Mucosa of descending colon (tissue), 3 donors: ENCODE data around the gene BDH1. TPM values are rescaled to one million over a fixed set of nuclear protein-coding genes. Genes with fewer than 3 reads are reported as not detected.
A peak's percentile ranks its signal among the peaks of the same experiment; 100 is the strongest.

ENCODE experiments used
- ATAC-seq: fragments of 200-7000 bp; cut with Tn5 transposase; one replicate; pipeline ENCODE4 v1.9.1; 2020; ENCODE audit warnings: mild to moderate bottlenecking, moderate library complexity
- DNase-seq, 3 donors: peaks; one replicate each; pipeline ENCODE4 v3.0.0-alpha.2; 2020
- H3K36me3 ChIP-seq: fragments of 200-600 bp; one replicate; pipeline ENCODE4 v1.8.0; 2021; ENCODE audit warnings: low read depth, mild to moderate bottlenecking
- H3K4me1 ChIP-seq: fragments of 200-600 bp; one replicate; pipeline ENCODE4 v1.8.0; 2021; ENCODE audit warnings: low read depth, mild to moderate bottlenecking
- H3K4me3 ChIP-seq: fragments of 200-600 bp; one replicate; pipeline ENCODE4 v1.8.0; 2021; ENCODE audit warnings: mild to moderate bottlenecking
- H3K9me3 ChIP-seq: fragments of 200-600 bp; one replicate; pipeline ENCODE4 v1.8.0; 2021; ENCODE audit warnings: mild to moderate bottlenecking
- CTCF ChIP-seq: fragments of 200-600 bp; IDR thresholded peaks from one replicate; pipeline ENCODE4 v1.8.0; 2022; ENCODE audit warnings: antibody characterized with exemption, mild to moderate bottlenecking
- intact Hi-C, 2 donors: fragments of 100-400 bp; cut with DNase I in 1 of 2; cut with micrococcal nuclease in 1 of 2; formaldehyde crosslinking; loops; one replicate each; pipeline versions ENCODE4 v1.11.0 to v1.11.1; 2022; cut with DNase I, micrococcal nuclease
- total RNA-seq, 3 donors: library from RNA; stranded (reverse); fragmentation: NEBNext Ultra II Directional in 2 of 3; extraction: Animal tissue kit (Norgen Biotek cat#: 25700) in 2 of 3; gene quantifications; one replicate each; pipeline versions ENCODE4 v1.2.1 to v1.2.4, GENCODE V29; 2021 to 2023
- donor health status: DM: no; HTN: no; CAD: no; lungs with moderate emphysema.
- donor health status: DM: no; HTN: no; CAD: no.
- donor health status: DM: no; HTN: yes; CAD: no.

BDH1 gene
- total RNA-seq, 3 donors from 2014 or later: 79.3 to 246 (median 160) TPM

DNA sequence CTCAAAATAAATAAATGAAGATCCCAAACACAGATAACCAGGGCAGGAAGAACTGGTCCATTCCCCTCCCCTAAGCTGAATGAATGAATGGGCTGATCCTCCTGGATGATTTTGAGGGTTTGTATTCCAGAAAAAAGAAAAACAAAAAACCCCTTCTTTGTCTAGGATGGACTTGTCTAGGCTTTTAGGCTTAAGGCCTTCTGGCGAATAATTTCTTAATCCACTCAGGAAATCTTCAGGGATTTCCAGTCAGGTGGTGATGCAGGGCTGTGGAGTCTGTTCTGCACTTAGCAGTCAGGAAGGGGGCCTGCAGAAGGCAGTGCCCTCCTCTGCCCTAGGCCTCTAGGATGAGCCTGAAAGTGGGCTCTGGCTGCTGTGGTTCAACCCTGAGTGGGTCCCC is 52.1 kb downstream of the BDH1 start:
- Histone ChIP-seq H3K36me3 (no peaks in the 10 kb centered on the region), H3K4me3 (no peak overlapping the region), H3K9me3 (no peaks in the 10 kb centered on the region), H3K4me1 (peaks cover 46% of the 10 kb centered on the region)
- DNase-seq (no peak), ATAC-seq (no peak)
- intact Hi-C loops: loop anchor here in 1 of 2 donors (5.0 to 10.0 kb wide), 2 partner anchors 206 to 249 kb away; partner anchors contain the start of gene DLG1
- TF ChIP-seq CTCF: no peak

DNA sequence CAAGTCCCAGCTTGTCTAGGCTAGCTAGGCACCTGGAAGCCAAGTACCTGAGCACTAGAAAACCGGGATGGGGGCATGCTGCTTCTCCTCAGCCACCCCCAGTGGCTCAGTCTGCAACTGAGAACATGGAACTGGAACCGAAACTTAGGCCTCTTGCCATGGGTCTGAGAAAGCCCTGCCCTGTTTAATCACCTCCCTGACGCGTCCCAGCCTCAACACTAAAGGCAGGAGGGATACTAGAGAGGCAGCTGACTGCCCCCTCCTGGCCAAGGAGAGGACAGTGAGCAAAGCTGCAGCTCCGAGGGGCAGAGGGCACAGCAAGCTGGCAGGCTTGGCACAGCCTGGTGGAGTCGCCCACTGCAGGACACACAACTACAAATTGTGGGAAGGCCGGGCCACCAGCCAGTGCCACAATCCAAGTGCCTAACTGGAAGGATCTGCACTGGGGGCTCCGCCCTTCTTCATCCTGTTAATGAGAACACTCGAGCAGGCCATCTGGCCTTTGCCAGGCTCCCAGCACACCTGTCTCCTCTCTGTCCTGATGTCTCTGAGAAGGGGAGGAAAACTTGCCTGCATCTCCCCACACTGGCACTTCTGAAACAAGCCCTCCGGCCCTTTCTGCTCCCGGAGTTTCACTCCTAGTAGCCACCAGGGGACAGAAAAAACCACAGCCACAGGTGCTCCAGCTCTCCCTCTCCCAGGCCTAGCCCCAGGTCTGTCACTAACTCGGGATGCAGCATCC is 53.7 kb downstream of the BDH1 start:
- Histone ChIP-seq H3K4me1 (peaks cover 46% of the 10 kb centered on the region), H3K36me3 (no peaks in the 10 kb centered on the region), H3K4me3 (no peak overlapping the region), H3K9me3 (no peaks in the 10 kb centered on the region)
- DNase-seq (peak; percentile 84 to 87 (median 84)), ATAC-seq (peak; percentile 81)
- TF ChIP-seq CTCF: peak; percentile 65
- intact Hi-C loops: loop anchor here in 1 of 2 donors (5.0 to 10.0 kb wide), 2 partner anchors 205 to 247 kb away; partner anchors contain the start of gene DLG1

GRCh38 chr3:197501496-197501878 is 54.3 kb downstream of the BDH1 start:
- TF ChIP-seq CTCF: no peak
- Histone ChIP-seq H3K9me3 (no peaks in the 10 kb centered on the region), H3K36me3 (no peaks in the 10 kb centered on the region), H3K4me1 (peaks cover 46% of the 10 kb centered on the region), H3K4me3 (no peak overlapping the region)
- DNase-seq (peak in 2 of 3 donors; percentile 62 to 89), ATAC-seq (peak; percentile 58)
- intact Hi-C loops: loop anchor here in 1 of 2 donors (5.0 to 10.0 kb wide), 2 partner anchors 204 to 247 kb away; partner anchors contain the start of gene DLG1

DNA sequence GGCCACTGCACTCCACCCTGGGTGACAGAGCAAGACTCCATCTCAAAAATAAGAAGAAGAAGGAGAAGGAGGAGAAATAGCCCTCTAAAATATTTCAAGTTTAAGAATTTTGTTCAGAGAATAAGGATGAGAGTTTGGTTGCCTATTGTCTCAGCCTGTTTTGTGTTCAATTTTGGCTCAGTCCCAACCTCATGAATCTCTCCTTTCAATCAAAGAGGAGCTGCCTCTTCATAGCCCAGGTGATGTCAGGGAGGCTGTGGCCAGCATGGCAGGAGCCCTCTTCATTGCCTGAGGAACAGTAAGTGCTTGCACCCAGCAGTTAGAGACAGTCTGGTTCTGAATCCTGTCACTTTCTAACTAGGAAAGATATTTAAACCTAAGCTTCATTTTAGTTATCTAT is 55.0 kb downstream of the BDH1 start:
- Histone ChIP-seq H3K9me3 (no peaks in the 10 kb centered on the region), H3K4me1 (peaks cover 41% of the 10 kb centered on the region), H3K4me3 (no peak overlapping the region), H3K36me3 (no peaks in the 10 kb centered on the region)
- no peak for TF ChIP-seq CTCF
- intact Hi-C loops: loop anchor here in 1 of 2 donors (5.0 to 10.0 kb wide), 2 partner anchors 204 to 246 kb away; partner anchors contain the start of gene DLG1
- ATAC-seq (no peak), DNase-seq (peak in 1 of 3 donors; percentile 29)

- intact Hi-C loops: no loop called here
- ATAC-seq (peak; percentile 58), DNase-seq (peak; percentile 71 to 82 (median 74))
- Histone ChIP-seq H3K4me3 (no peak overlapping the region), H3K4me1 (peaks cover 42% of the 10 kb centered on the region), H3K36me3 (no peaks in the 10 kb centered on the region), H3K9me3 (no peaks in the 10 kb centered on the region)
- no peak for TF ChIP-seq CTCF
These were observed 56.3 kb downstream of the BDH1 start for GRCh38 chr3:197499427-197499826.
